ENCODE results near the gene CACNA1H.

The CACNA1H gene

GRCh38 chr16:1200014-1200627 is 47.2 kb downstream of the CACNA1H start:
- Histone ChIP-seq H3K9me3 (ENCODE audit: control insufficient read depth in 1 of 2, low read length in 2 of 2) (no peaks in the 10 kb centered on the region), H3K4me3 (ENCODE audit: low read depth in 1 of 2, low read length in 2 of 2) (no peak overlapping the region), H3K27ac (ENCODE audit: low read length) (no peak overlapping the region), H3K4me1 (ENCODE audit: control insufficient read depth in 1 of 2, insufficient read depth in 2 of 2, low read length in 2 of 2) (no peaks in the 10 kb centered on the region), H3K27me3 (ENCODE audit: low read depth, low read length) (no peaks in the 10 kb centered on the region), H3K36me3 (ENCODE audit: control insufficient read depth in 1 of 2, insufficient read depth in 2 of 2, low read length in 2 of 2) (peaks cover 0 to 34% of the 10 kb centered on the region in 2 donors)

GRCh38 chr16:1201444-1201843 is 48.5 kb downstream of the CACNA1H start:
- no peaks in the 10 kb centered on the region for H3K4me1 ChIP-seq (ENCODE audit: control insufficient read depth in 1 of 2, insufficient read depth in 2 of 2, low read length in 2 of 2)
- H3K36me3 ChIP-seq (ENCODE audit: control insufficient read depth in 1 of 2, insufficient read depth in 2 of 2, low read length in 2 of 2): peaks cover 0 to 33% of the 10 kb centered on the region in 2 donors
- no peaks in the 10 kb centered on the region for H3K27me3 ChIP-seq (ENCODE audit: low read depth, low read length)
- no peak overlapping the region for H3K4me3 ChIP-seq (ENCODE audit: low read depth in 1 of 2, low read length in 2 of 2)
- H3K27ac ChIP-seq (ENCODE audit: low read length): no peak overlapping the region
- H3K9me3 ChIP-seq (ENCODE audit: control insufficient read depth in 1 of 2, low read length in 2 of 2): no peaks in the 10 kb centered on the region

DNA sequence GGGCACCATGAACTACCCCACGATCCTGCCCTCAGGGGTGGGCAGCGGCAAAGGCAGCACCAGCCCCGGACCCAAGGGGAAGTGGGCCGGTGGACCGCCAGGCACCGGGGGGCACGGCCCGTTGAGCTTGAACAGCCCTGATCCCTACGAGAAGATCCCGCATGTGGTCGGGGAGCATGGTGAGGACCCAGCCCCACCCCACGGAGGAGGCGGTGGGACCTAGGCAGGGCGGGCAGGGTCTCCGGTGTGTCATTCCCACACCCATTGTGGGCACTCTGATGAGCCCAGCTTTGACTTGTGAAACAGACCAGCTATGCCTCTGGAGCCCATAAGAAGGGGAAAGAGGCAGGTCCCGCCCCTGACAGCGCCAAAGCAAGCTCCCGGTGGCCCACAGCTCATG is 49.4 kb downstream of the CACNA1H start:
- Histone ChIP-seq H3K27me3 (ENCODE audit: low read depth, low read length) (no peaks in the 10 kb centered on the region), H3K4me3 (ENCODE audit: low read depth in 1 of 2, low read length in 2 of 2) (no peak overlapping the region), H3K27ac (ENCODE audit: low read length) (no peak overlapping the region), H3K36me3 (ENCODE audit: control insufficient read depth in 1 of 2, insufficient read depth in 2 of 2, low read length in 2 of 2) (peaks cover 0 to 35% of the 10 kb centered on the region in 2 donors), H3K4me1 (ENCODE audit: control insufficient read depth in 1 of 2, insufficient read depth in 2 of 2, low read length in 2 of 2) (no peaks in the 10 kb centered on the region), H3K9me3 (ENCODE audit: control insufficient read depth in 1 of 2, low read length in 2 of 2) (no peaks in the 10 kb centered on the region)

DNA sequence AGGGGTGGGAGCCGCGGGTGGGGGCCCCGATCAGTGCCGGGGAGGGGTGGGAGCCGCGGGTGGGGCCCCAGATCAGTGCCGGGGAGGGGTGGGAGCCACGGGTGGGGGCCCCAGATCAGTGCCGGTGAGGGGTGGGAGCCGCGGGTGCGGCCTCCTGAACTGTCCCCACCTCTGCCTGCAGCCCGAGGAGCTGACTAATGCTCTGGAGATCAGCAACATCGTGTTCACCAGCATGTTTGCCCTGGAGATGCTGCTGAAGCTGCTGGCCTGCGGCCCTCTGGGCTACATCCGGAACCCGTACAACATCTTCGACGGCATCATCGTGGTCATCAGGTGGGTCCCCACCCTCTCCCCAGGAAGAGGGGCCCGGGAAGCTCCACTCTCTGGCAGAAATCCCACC is 52.0 kb downstream of the CACNA1H start:
- H3K4me3 ChIP-seq (ENCODE audit: low read depth in 1 of 2, low read length in 2 of 2): no peak overlapping the region
- no peak overlapping the region for H3K27ac ChIP-seq (ENCODE audit: low read length)
- H3K27me3 ChIP-seq (ENCODE audit: low read depth, low read length): no peaks in the 10 kb centered on the region
- no peaks in the 10 kb centered on the region for H3K9me3 ChIP-seq (ENCODE audit: control insufficient read depth in 1 of 2, low read length in 2 of 2)
- no peaks in the 10 kb centered on the region for H3K4me1 ChIP-seq (ENCODE audit: control insufficient read depth in 1 of 2, insufficient read depth in 2 of 2, low read length in 2 of 2)
- peaks cover 0 to 50% of the 10 kb centered on the region in 2 donors for H3K36me3 ChIP-seq (ENCODE audit: control insufficient read depth in 1 of 2, insufficient read depth in 2 of 2, low read length in 2 of 2)

DNA sequence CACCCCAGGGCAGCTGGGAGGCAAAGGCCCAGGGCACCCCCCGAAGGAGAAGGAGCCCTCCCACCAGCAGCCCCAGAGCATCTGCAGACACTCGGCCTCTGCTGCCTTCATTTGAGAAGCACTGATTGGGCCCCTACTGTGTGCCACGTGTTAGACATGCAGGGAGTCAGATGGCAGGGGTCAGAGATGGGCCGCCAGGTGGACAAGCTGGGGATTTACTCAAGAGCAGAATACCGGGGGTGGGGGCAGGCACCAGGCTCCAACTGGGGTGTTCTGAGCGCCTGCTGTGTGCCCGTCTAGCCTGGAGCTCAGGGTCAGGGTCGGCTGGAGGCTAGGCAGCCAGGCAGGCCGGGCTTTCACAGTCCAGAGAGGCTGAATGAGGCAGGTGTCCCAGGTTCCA is 53.4 kb downstream of the CACNA1H start:
- H3K27ac ChIP-seq (ENCODE audit: low read length): no peak overlapping the region
- H3K36me3 ChIP-seq (ENCODE audit: control insufficient read depth in 1 of 2, insufficient read depth in 2 of 2, low read length in 2 of 2): peaks cover 0 to 51% of the 10 kb centered on the region in 2 donors
- no peaks in the 10 kb centered on the region for H3K4me1 ChIP-seq (ENCODE audit: control insufficient read depth in 1 of 2, insufficient read depth in 2 of 2, low read length in 2 of 2)
- no peaks in the 10 kb centered on the region for H3K27me3 ChIP-seq (ENCODE audit: low read depth, low read length)
- no peak overlapping the region for H3K4me3 ChIP-seq (ENCODE audit: low read depth in 1 of 2, low read length in 2 of 2)
- no peaks in the 10 kb centered on the region for H3K9me3 ChIP-seq (ENCODE audit: control insufficient read depth in 1 of 2, low read length in 2 of 2)

DNA sequence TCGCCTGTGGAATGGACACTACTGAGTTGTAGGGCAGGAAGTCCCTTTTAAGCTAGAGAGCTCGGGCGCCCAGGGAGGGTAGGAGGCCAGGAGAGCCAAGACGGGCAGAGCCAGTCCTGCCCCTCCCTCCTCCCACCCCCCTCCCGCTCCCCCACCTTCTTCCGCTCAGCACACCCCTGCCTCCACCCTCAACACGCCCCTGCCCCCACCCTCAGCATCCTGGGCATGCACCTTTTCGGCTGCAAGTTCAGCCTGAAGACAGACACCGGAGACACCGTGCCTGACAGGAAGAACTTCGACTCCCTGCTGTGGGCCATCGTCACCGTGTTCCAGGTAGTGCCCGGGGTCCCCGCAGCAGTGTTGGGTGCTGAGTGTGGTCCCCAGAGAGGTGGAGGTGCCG is 53.9 kb downstream of the CACNA1H start:
- H3K36me3 ChIP-seq (ENCODE audit: control insufficient read depth in 1 of 2, insufficient read depth in 2 of 2, low read length in 2 of 2): peaks cover 0 to 51% of the 10 kb centered on the region in 2 donors
- no peak overlapping the region for H3K27ac ChIP-seq (ENCODE audit: low read length)
- H3K27me3 ChIP-seq (ENCODE audit: low read depth, low read length): no peaks in the 10 kb centered on the region
- no peaks in the 10 kb centered on the region for H3K4me1 ChIP-seq (ENCODE audit: control insufficient read depth in 1 of 2, insufficient read depth in 2 of 2, low read length in 2 of 2)
- H3K4me3 ChIP-seq (ENCODE audit: low read depth in 1 of 2, low read length in 2 of 2): no peak overlapping the region
- H3K9me3 ChIP-seq (ENCODE audit: control insufficient read depth in 1 of 2, low read length in 2 of 2): no peaks in the 10 kb centered on the region

DNA sequence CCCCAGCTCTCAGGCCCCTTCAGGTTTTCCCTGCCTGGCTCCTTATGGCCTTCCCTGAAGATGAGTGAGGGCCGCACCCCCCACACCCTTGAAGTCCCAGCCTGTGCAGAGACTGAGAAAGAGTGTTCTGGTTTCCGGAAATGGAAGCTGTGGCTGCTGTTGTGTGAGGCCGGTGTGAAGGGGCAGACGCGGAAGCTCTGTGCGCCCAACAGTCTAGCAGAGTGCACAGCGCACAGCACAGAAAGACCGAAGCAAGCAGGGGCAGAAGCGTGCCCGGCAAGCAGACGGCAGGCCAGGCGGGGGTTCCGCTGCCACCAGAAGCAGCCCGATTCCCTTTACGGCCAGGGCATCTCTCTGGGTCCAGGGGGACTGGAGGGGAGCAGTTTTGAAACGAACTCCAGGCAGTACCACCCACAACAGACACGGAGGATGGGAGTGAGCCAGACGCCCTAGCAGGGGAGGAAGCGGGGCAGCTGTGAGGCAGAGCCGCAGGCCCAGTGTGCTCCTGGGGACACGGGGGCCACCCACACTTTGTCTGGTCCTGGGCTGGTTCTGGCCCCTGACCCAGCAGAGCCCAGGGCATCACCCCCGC is 55.4 kb downstream of the CACNA1H start:
- H3K4me1 ChIP-seq (ENCODE audit: control insufficient read depth in 1 of 2, insufficient read depth in 2 of 2, low read length in 2 of 2): no peaks in the 10 kb centered on the region
- H3K27me3 ChIP-seq (ENCODE audit: low read depth, low read length): no peaks in the 10 kb centered on the region

DNA sequence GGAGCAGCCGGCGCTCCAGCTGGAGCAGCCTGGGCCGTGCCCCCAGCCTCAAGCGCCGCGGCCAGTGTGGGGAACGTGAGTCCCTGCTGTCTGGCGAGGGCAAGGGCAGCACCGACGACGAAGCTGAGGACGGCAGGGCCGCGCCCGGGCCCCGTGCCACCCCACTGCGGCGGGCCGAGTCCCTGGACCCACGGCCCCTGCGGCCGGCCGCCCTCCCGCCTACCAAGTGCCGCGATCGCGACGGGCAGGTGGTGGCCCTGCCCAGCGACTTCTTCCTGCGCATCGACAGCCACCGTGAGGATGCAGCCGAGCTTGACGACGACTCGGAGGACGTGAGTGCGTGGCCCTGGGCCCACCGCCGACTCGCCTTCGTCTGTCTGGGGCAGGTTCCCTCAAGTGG is 56.2 kb downstream of the CACNA1H start:
- no peaks in the 10 kb centered on the region for H3K27me3 ChIP-seq (ENCODE audit: low read depth, low read length)
- H3K4me3 ChIP-seq (ENCODE audit: low read depth in 1 of 2, low read length in 2 of 2): no peak overlapping the region
- H3K36me3 ChIP-seq (ENCODE audit: control insufficient read depth in 1 of 2, insufficient read depth in 2 of 2, low read length in 2 of 2): peaks cover 0 to 62% of the 10 kb centered on the region in 2 donors
- no peaks in the 10 kb centered on the region for H3K4me1 ChIP-seq (ENCODE audit: control insufficient read depth in 1 of 2, insufficient read depth in 2 of 2, low read length in 2 of 2)
- H3K9me3 ChIP-seq (ENCODE audit: control insufficient read depth in 1 of 2, low read length in 2 of 2): no peaks in the 10 kb centered on the region
- H3K27ac ChIP-seq (ENCODE audit: low read length): no peak overlapping the region

More for the DNA sequence above, 55.4 kb downstream of the CACNA1H start:
- Histone ChIP-seq H3K27ac (ENCODE audit: low read length) (no peak overlapping the region), H3K9me3 (ENCODE audit: control insufficient read depth in 1 of 2, low read length in 2 of 2) (no peaks in the 10 kb centered on the region), H3K36me3 (ENCODE audit: control insufficient read depth in 1 of 2, insufficient read depth in 2 of 2, low read length in 2 of 2) (peaks cover 0 to 55% of the 10 kb centered on the region in 2 donors), H3K4me3 (ENCODE audit: low read depth in 1 of 2, low read length in 2 of 2) (no peak overlapping the region)

GRCh38 chr16:1210461-1210860 is 57.6 kb downstream of the CACNA1H start:
- no peaks in the 10 kb centered on the region for H3K4me1 ChIP-seq (ENCODE audit: control insufficient read depth in 1 of 2, insufficient read depth in 2 of 2, low read length in 2 of 2)
- H3K4me3 ChIP-seq (ENCODE audit: low read depth in 1 of 2, low read length in 2 of 2): no peak overlapping the region
- H3K27me3 ChIP-seq (ENCODE audit: low read depth, low read length): no peaks in the 10 kb centered on the region
- peaks cover 0 to 72% of the 10 kb centered on the region in 2 donors for H3K36me3 ChIP-seq (ENCODE audit: control insufficient read depth in 1 of 2, insufficient read depth in 2 of 2, low read length in 2 of 2)
- no peaks in the 10 kb centered on the region for H3K9me3 ChIP-seq (ENCODE audit: control insufficient read depth in 1 of 2, low read length in 2 of 2)
- H3K27ac ChIP-seq (ENCODE audit: low read length): no peak overlapping the region

DNA sequence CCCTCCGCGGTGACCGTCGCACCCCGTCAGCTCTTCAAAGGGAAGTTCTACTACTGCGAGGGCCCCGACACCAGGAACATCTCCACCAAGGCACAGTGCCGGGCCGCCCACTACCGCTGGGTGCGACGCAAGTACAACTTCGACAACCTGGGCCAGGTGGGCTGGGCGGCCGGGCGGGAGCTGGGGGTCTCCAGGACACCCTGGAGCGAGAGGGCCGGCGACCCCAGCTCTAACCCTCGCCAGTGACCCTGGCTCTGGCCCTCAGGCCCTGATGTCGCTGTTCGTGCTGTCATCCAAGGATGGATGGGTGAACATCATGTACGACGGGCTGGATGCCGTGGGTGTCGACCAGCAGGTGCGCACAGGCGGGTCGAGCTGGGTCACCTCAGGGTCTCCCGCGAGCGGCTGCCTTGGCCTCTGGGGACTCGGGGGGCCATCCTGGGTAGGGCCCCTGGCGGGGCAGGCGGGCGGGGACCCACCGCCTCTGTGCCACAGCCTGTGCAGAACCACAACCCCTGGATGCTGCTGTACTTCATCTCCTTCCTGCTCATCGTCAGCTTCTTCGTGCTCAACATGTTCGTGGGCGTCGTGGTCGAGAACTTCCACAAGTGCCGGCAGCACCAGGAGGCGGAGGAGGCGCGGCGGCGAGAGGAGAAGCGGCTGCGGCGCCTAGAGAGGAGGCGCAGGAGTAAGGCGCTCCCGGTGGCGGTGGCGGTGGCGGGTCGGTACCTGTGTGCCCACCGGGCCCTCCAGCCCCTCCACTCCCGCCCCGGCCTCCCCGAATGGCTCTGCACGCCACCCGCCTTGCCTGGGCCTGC is 58.8 kb downstream of the CACNA1H start:
- Histone ChIP-seq H3K27me3 (ENCODE audit: low read depth, low read length) (no peaks in the 10 kb centered on the region), H3K4me3 (ENCODE audit: low read depth in 1 of 2, low read length in 2 of 2) (no peak overlapping the region), H3K27ac (ENCODE audit: low read length) (no peak overlapping the region), H3K4me1 (ENCODE audit: control insufficient read depth in 1 of 2, insufficient read depth in 2 of 2, low read length in 2 of 2) (no peaks in the 10 kb centered on the region), H3K36me3 (ENCODE audit: control insufficient read depth in 1 of 2, insufficient read depth in 2 of 2, low read length in 2 of 2) (peaks cover 0 to 79% of the 10 kb centered on the region in 2 donors), H3K9me3 (ENCODE audit: control insufficient read depth in 1 of 2, low read length in 2 of 2) (no peaks in the 10 kb centered on the region)

- H3K27ac ChIP-seq (ENCODE audit: low read length): no peak overlapping the region
- no peak overlapping the region for H3K4me3 ChIP-seq (ENCODE audit: low read depth in 1 of 2, low read length in 2 of 2)
- no peaks in the 10 kb centered on the region for H3K27me3 ChIP-seq (ENCODE audit: low read depth, low read length)
- peaks cover 0 to 82% of the 10 kb centered on the region in 2 donors for H3K36me3 ChIP-seq (ENCODE audit: control insufficient read depth in 1 of 2, insufficient read depth in 2 of 2, low read length in 2 of 2)
- H3K4me1 ChIP-seq (ENCODE audit: control insufficient read depth in 1 of 2, insufficient read depth in 2 of 2, low read length in 2 of 2): no peaks in the 10 kb centered on the region
- H3K9me3 ChIP-seq (ENCODE audit: control insufficient read depth in 1 of 2, low read length in 2 of 2): no peaks in the 10 kb centered on the region
Observed at GRCh38 chr16:1212616-1213194, 59.8 kb downstream of the CACNA1H start.

Data from muscle layer of duodenum (tissue), 2 donors.